Osteocyte (in vitro differentiated cells): ENCODE data around the gene FOXO1. TPM values are rescaled to one million over a fixed set of nuclear protein-coding genes. Genes with fewer than 3 reads are reported as not detected.

ENCODE experiments used
- DNase-seq: peaks from one replicate; pipeline ENCODE4 v3.0.0; 2021; ENCODE audit warnings: mixed read lengths; ENCODE audit not compliant: unreplicated experiment; ENCODE audit errors: extremely low spot score
- H3K27ac Mint-ChIP-seq: one replicate; pipeline ENCODE4 v1.8.0; 2021; ENCODE audit warnings: mild to moderate bottlenecking, mixed read lengths; ENCODE audit not compliant: unreplicated experiment
- H3K27me3 Mint-ChIP-seq: one replicate; pipeline ENCODE4 v1.8.0; 2021; ENCODE audit warnings: mixed read lengths; ENCODE audit not compliant: unreplicated experiment
- H3K36me3 Mint-ChIP-seq: one replicate; pipeline ENCODE4 v1.8.0; 2021; ENCODE audit warnings: mixed read lengths; ENCODE audit not compliant: unreplicated experiment
- H3K4me1 Mint-ChIP-seq: one replicate; pipeline ENCODE4 v1.8.0; 2021; ENCODE audit warnings: mixed read lengths; ENCODE audit not compliant: unreplicated experiment
- H3K4me3 Mint-ChIP-seq: one replicate; pipeline ENCODE4 v1.8.0; 2021; ENCODE audit warnings: mild to moderate bottlenecking, moderate library complexity, mixed read lengths; ENCODE audit not compliant: unreplicated experiment
- H3K9me3 Mint-ChIP-seq: one replicate; pipeline ENCODE4 v1.8.0; 2021; ENCODE audit warnings: mixed read lengths; ENCODE audit not compliant: unreplicated experiment
- total RNA-seq: library from RNA; stranded (reverse); gene quantifications from 2 replicates; pipeline ENCODE4 v1.2.1, GENCODE V29; 2021
- TF ChIP-seq, protein P1 (sequence below): fragments of 200-600 bp; sonication (generic); IDR thresholded peaks from 2 replicates; pipeline ENCODE4 v1.5.0; 2021; ENCODE audit warnings: antibody characterized with exemption, mild to moderate bottlenecking, moderate library complexity

The FOXO1 gene
- total RNA-seq, 1 donor from 2014 or later, result 10.0 TPM

DNA sequence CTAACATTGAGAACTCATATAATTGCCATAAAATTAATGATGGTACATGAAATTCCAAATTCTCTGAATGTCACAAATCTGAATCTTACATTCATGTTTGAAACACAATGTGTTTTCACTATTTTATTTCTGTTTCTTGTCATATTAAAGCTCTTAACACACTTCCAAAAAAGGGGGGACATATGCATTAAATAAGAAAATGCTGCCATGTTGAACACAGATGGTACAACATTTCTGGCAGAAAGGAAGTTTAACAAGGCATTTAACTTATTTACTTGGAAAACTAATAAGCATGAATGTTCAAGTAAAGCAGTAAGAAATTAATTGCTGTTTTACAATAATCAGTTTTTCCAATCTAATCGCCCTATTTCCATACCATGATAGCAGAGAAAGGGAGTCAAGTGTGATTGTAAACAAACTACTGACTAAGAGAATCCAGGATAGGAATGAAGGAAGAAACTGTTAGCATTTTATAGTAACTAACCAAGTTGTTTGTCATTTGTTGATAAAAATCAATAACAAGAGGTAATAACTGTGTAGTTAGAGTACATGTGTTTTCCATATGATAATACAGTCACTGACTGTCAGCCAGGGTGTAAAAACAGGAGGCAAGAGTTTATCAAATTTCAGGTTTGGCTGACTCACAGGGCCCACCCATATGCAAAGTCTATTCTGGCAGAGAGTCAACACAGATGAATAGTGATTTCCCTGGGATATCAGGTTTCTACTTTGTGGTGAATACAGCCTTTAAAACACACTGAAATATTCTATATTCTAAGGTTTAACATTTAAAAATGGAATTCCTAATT lies 5.7 kb upstream of the FOXO1 start:
- no peaks in the 10 kb centered on the region for H3K27me3 Mint-ChIP-seq

DNA sequence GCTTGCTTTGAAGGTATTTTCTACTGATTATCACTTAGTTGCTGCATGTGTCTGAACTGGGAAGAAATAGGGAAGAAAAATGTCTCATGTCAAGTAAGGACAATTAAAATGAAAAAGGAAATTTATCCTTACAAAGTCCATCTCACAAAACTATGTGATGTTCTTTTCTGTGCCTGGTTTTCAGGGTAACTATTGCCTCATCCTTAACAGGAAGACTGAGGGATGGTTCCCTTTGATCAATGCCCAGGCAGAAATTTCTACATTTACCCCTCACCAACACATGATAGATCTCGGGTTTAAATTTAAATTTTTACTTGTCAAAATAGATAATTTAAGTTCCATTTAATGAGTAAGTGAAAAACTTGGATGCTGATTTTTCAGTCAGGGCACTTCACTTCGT lies 3.9 kb upstream of the FOXO1 start:
- H3K4me3 Mint-ChIP-seq, result no peak overlapping the region
- H3K4me1 Mint-ChIP-seq, result peaks cover 21% of the 10 kb centered on the region
- no peaks in the 10 kb centered on the region for H3K9me3 Mint-ChIP-seq
- no peaks in the 10 kb centered on the region for H3K27me3 Mint-ChIP-seq
- TF ChIP-seq, protein P1, sequence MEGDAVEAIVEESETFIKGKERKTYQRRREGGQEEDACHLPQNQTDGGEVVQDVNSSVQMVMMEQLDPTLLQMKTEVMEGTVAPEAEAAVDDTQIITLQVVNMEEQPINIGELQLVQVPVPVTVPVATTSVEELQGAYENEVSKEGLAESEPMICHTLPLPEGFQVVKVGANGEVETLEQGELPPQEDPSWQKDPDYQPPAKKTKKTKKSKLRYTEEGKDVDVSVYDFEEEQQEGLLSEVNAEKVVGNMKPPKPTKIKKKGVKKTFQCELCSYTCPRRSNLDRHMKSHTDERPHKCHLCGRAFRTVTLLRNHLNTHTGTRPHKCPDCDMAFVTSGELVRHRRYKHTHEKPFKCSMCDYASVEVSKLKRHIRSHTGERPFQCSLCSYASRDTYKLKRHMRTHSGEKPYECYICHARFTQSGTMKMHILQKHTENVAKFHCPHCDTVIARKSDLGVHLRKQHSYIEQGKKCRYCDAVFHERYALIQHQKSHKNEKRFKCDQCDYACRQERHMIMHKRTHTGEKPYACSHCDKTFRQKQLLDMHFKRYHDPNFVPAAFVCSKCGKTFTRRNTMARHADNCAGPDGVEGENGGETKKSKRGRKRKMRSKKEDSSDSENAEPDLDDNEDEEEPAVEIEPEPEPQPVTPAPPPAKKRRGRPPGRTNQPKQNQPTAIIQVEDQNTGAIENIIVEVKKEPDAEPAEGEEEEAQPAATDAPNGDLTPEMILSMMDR, result no peak
- DNase-seq, result no peak
- no peak overlapping the region for H3K27ac Mint-ChIP-seq
- H3K36me3 Mint-ChIP-seq, result no peaks in the 10 kb centered on the region

More for the DNA sequence above, 5.7 kb upstream of the FOXO1 start:
- TF ChIP-seq, protein P1, result no peak
- Mint-ChIP-seq H3K36me3 (no peaks in the 10 kb centered on the region), H3K9me3 (no peaks in the 10 kb centered on the region), H3K4me1 (peaks cover 21% of the 10 kb centered on the region), H3K4me3 (no peak overlapping the region), H3K27ac (peak overlapping the region; percentile 27)
- DNase-seq, result no peak

DNA sequence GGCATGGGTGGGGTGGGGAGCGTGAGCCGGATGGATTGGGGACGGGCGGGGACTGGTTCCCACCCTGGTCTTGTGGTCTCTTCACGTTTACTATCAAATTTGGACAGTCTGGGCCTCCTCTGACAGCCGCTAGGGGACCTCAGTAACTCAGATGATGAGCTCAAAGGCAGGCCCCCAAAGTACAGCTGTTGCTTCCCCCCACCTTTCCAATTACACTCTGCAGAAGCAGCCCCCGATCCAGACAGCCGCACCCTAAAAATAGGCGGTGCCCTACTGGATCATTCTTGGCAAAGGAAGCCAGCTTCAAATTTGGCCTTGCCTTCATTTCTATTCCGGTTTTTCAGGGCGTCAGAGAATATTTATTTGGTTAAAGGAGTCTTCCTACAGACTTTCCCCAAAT lies 1.9 kb upstream of the FOXO1 start:
- TF ChIP-seq, protein P1, result peak; percentile 37
- peak overlapping the region; percentile 80 for H3K4me3 Mint-ChIP-seq
- H3K27ac Mint-ChIP-seq, result no peak overlapping the region
- DNase-seq, result no peak
- no peaks in the 10 kb centered on the region for H3K27me3 Mint-ChIP-seq
- no peaks in the 10 kb centered on the region for H3K9me3 Mint-ChIP-seq
- no peaks in the 10 kb centered on the region for H3K36me3 Mint-ChIP-seq
- peaks cover 28% of the 10 kb centered on the region for H3K4me1 Mint-ChIP-seq

DNA sequence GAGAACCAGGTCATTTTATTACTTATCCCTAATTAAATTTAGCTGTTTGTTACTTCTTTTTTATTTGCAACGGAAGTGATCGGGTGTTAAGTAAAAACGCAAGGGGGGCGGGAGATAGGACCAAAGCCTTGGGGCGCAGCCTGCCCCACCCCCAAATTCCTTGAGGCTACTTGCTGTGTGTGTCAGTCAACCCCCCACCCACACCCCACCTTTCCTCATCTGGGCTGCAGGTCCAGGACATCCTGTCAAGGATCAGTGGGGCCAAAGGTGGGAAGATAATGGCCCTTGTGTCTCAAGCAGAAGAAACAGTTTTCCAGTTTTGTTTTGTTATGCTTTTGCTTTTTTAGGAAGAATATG lies 1.2 kb upstream of the FOXO1 start:
- no peak for DNase-seq
- Mint-ChIP-seq H3K4me3 (peak overlapping the region; percentile 80), H3K4me1 (peaks cover 30% of the 10 kb centered on the region), H3K27ac (peak overlapping the region; percentile 70), H3K27me3 (no peaks in the 10 kb centered on the region), H3K36me3 (no peaks in the 10 kb centered on the region), H3K9me3 (no peaks in the 10 kb centered on the region)
- TF ChIP-seq, protein P1, result no peak

DNA sequence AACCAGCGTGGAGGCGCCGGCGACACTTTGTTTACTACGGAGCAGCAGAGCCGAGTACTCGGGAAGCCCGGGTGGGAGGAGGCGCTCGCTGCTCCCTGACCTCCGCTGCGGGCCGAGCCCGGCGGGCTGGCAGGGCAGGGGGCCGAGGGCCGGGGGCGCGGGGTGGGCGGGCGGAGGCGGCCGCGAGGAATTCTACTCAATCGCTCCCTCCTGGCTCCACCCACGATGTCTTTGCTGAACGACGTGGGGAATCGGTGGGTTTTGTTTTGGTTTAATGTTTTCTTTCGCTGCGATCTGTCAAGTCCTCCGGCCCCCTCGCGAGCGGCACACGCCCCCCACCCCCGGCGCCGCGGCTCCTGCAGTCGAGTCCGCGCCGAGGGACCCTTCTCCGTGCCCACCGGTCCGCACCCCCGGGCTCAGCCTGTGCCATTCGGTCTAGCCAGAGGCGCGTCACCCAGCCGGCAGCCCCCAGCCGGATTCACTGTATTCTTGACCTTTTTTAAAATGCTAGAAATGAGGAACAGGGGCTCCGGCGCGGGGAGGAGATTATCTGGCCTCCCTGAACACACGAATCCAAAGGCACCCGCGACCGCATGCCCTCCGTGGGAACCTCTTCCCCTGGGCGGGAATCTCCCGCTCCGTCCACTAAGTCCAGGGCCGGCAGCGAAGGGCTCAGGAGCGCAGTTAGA lies 636 bp upstream of the FOXO1 start:
- no peaks in the 10 kb centered on the region for H3K36me3 Mint-ChIP-seq
- no peaks in the 10 kb centered on the region for H3K27me3 Mint-ChIP-seq
- no peak for DNase-seq
- peak overlapping the region; percentile 80 for H3K4me3 Mint-ChIP-seq
- peaks cover 29% of the 10 kb centered on the region for H3K4me1 Mint-ChIP-seq
- H3K27ac Mint-ChIP-seq, result peak overlapping the region; percentile 80
- TF ChIP-seq, protein P1, result no peak
- H3K9me3 Mint-ChIP-seq, result no peaks in the 10 kb centered on the region
